Spleen (tissue), 7 donors: Measurements from ENCODE around the gene LSAMP.

ENCODE experiments used
- POLR2A ChIP-seq, 3 donors: fragments of 450-650 bp; IDR thresholded peaks; one replicate each; pipeline ENCODE4 v1.5.1; 2017; ENCODE audit warnings: antibody characterized with exemption in 3 of 3, mild to moderate bottlenecking in 1 of 3
- POLR2AphosphoS5 ChIP-seq, 3 donors: sonication (generic); formaldehyde crosslinking; IDR thresholded peaks; one replicate each; pipeline ENCODE4 v1.5.1; 2017; ENCODE audit warnings: antibody characterized with exemption in 3 of 3
- TF ChIP-seq, protein P1 (sequence below), 11 experiments: fragments of 200-600 bp in 7 of 11; fragments of 450-650 bp in 4 of 11; sonication (generic) in 4 of 11; IDR thresholded peaks in 8 of 11; conservative IDR thresholded peaks in 3 of 11; 1 replicate in 7 of 11; 2 replicates in 4 of 11; pipeline versions ENCODE4 v1.4.0 to v1.8.0; 2016 to 2021; ENCODE audit warnings: antibody characterized with exemption in 11 of 11, inconsistent platforms in 4 of 11, mild to moderate bottlenecking in 1 of 11
- donor health status: DM: no; HTN: no; CAD: no; lungs with moderate emphysema.
- donor health status: DM: no; HTN: no; CAD: no.
- donor health status: DM: no; HTN: no; CAD: no.

- TF ChIP-seq POLR2AphosphoS5 (IDR thresholded peaks at IDR 0.05) (no peak), POLR2A (IDR thresholded peaks at IDR 0.05) (no peak)
- TF ChIP-seq, protein P1, sequence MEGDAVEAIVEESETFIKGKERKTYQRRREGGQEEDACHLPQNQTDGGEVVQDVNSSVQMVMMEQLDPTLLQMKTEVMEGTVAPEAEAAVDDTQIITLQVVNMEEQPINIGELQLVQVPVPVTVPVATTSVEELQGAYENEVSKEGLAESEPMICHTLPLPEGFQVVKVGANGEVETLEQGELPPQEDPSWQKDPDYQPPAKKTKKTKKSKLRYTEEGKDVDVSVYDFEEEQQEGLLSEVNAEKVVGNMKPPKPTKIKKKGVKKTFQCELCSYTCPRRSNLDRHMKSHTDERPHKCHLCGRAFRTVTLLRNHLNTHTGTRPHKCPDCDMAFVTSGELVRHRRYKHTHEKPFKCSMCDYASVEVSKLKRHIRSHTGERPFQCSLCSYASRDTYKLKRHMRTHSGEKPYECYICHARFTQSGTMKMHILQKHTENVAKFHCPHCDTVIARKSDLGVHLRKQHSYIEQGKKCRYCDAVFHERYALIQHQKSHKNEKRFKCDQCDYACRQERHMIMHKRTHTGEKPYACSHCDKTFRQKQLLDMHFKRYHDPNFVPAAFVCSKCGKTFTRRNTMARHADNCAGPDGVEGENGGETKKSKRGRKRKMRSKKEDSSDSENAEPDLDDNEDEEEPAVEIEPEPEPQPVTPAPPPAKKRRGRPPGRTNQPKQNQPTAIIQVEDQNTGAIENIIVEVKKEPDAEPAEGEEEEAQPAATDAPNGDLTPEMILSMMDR (IDR thresholded peaks at IDR 0.05 in 8 of 11, conservative IDR thresholded peaks at IDR 0.05 in 3 of 11): no peak
Observed at GRCh38 chr3:115980709-115981108, 464.6 kb downstream of the LSAMP start.
